Muscle layer of duodenum (tissue), 2 donors: ENCODE measurements around the gene INIP.

ENCODE experiments used
- H3K27ac ChIP-seq: one replicate; pipeline ENCODE4 v1.7.0; 2013; ENCODE audit warnings: mild to moderate bottlenecking, low read length
- H3K27me3 ChIP-seq: one replicate; pipeline ENCODE4 v1.7.0; 2013; ENCODE audit warnings: low read depth, mild to moderate bottlenecking, control low read depth, low read length
- H3K36me3 ChIP-seq, 2 donors: one replicate each; pipeline ENCODE4 v1.7.0; 2013; ENCODE audit warnings: low read length in 2 of 2, control low read depth in 1 of 2, mild to moderate bottlenecking in 1 of 2; ENCODE audit not compliant: insufficient read depth in 2 of 2, control insufficient read depth in 1 of 2
- H3K4me1 ChIP-seq, 2 donors: one replicate each; pipeline ENCODE4 v1.7.0; 2013; ENCODE audit warnings: low read length in 2 of 2, mild to moderate bottlenecking in 2 of 2, control low read depth in 1 of 2, moderate library complexity in 1 of 2; ENCODE audit not compliant: insufficient read depth in 2 of 2, control insufficient read depth in 1 of 2
- H3K4me3 ChIP-seq, 2 donors: one replicate each; pipeline ENCODE4 v1.7.0; 2013; ENCODE audit warnings: low read length in 2 of 2, low read depth in 1 of 2, mild to moderate bottlenecking in 1 of 2
- H3K9me3 ChIP-seq, 2 donors: one replicate each; pipeline ENCODE4 v1.7.0; 2013; ENCODE audit warnings: low read length in 2 of 2, control low read depth in 1 of 2, mild to moderate bottlenecking in 1 of 2; ENCODE audit not compliant: control insufficient read depth in 1 of 2
- donor health status: healthy.

The INIP gene

DNA sequence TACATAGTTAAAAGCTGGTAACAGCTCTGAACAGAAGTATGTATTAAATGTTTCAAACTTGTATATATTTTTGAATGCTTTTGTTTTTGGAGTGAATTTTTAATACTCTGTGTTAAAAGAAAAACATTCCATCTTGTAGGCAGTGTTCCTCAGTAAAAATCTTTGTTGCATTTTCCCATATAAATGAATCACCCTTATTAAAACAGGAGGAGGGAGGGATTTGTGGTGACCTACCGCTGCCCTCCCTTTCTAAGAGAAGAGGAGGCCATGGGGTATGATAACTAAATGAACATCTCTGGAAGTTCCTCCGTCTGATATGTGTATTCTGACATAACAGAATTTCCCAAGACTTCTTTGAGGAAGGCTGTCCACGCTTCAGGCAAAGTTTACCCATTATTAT lies 53.4 kb downstream of the INIP start:
- Histone ChIP-seq H3K9me3 (no peaks in the 10 kb centered on the region), H3K27ac (no peak overlapping the region), H3K4me1 (no peaks in the 10 kb centered on the region), H3K27me3 (no peaks in the 10 kb centered on the region), H3K4me3 (no peak overlapping the region), H3K36me3 (no peaks in the 10 kb centered on the region)

GRCh38 chr9:112663681-112664080 lies 54.2 kb downstream of the INIP start:
- Histone ChIP-seq H3K27me3 (no peaks in the 10 kb centered on the region), H3K4me3 (no peak overlapping the region), H3K4me1 (no peaks in the 10 kb centered on the region), H3K36me3 (no peaks in the 10 kb centered on the region), H3K27ac (no peak overlapping the region), H3K9me3 (no peaks in the 10 kb centered on the region)

DNA sequence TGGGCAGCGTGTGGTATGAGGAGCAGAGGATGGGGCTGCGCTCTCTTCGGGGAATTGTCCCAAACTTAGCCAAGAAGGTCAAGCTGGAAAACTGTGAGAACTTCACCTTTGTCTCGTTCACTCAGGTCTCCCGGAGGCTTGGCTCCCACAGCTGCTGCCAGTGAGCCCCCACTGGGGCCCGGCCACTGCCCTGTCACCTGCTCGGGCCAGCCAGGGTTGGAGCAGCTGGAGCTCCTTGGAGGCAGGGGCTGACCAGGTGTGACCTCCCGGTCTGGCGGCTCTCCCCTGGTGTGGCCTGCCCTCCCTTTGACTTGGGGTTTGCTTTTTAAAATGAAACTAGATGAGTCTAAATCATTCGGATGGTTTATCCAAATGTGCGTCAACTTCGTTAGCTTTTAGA lies 58.0 kb downstream of the INIP start:
- H3K4me3 ChIP-seq: no peak overlapping the region
- H3K36me3 ChIP-seq: no peaks in the 10 kb centered on the region
- no peaks in the 10 kb centered on the region for H3K27me3 ChIP-seq
- H3K9me3 ChIP-seq: no peaks in the 10 kb centered on the region
- H3K27ac ChIP-seq: no peak overlapping the region
- no peaks in the 10 kb centered on the region for H3K4me1 ChIP-seq

GRCh38 chr9:112655668-112656067 lies 62.2 kb downstream of the INIP start:
- H3K9me3 ChIP-seq: no peaks in the 10 kb centered on the region
- H3K36me3 ChIP-seq: no peaks in the 10 kb centered on the region
- H3K4me3 ChIP-seq: no peak overlapping the region
- H3K27me3 ChIP-seq: no peaks in the 10 kb centered on the region
- H3K27ac ChIP-seq: no peak overlapping the region
- H3K4me1 ChIP-seq: no peaks in the 10 kb centered on the region

DNA sequence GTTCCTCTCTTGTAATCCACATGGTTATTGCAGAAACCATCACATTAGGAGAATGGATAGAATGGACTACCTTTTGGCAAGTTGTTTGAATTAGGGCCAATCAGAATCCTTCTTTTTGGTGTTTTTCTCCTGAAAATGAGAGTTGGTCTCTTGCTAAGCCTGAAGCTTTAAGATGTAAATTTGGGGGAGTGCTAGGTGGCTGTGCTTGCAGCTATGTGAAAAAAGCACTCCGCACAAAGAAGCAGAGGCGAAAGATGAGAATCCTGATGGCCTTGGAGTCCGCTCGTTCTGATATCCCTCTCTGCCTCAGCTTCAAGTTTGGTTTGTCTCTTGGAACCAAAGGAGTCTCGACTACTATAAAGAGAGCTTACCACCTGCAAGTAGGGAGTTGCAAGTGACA lies 63.6 kb downstream of the INIP start:
- Histone ChIP-seq H3K4me1 (no peaks in the 10 kb centered on the region), H3K27me3 (no peaks in the 10 kb centered on the region), H3K9me3 (peaks cover 0 to 2% of the 10 kb centered on the region in 2 donors), H3K4me3 (no peak overlapping the region), H3K36me3 (no peaks in the 10 kb centered on the region), H3K27ac (no peak overlapping the region)

DNA sequence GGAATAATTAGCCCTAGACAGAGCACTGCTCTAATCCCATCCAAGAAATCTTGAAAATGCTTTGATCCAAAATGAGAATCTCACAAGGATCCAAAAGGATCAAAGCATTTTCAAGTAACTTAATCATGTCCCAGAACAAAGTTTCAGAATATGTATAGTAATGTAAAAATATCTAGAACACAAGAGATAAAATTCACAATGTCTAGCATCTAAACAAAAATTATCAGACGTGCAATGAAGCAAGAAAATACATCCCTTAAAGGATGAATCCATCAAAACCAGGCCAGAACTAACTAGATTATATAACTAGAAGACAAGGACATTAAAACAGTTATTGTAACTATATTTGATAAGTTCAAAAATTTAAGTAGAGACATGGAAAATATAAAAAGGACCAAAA lies 69.3 kb downstream of the INIP start:
- Histone ChIP-seq H3K4me1 (no peaks in the 10 kb centered on the region), H3K36me3 (peaks cover 0 to 19% of the 10 kb centered on the region in 2 donors), H3K4me3 (no peak overlapping the region), H3K27ac (no peak overlapping the region), H3K27me3 (no peaks in the 10 kb centered on the region), H3K9me3 (peaks cover 14 to 15% of the 10 kb centered on the region in 2 donors)

DNA sequence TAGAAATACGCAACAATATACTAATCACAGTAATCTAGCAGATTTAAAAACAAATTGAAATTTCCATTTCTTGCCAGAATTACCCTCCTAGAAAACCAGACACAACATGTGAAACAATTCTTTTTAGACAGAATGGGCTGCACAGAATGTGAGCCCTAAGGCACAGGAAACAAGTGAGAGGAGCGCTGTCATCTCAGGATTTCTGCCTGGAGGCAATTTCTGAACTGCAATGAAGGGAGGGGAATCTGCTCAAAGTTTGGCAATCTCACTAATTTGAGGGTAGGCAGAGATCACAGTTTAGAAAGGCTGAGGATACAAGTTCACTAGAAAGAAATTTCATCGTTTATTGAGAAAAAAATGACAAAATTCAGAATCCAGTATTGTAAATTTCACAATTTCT lies 70.3 kb downstream of the INIP start:
- Histone ChIP-seq H3K27ac (no peak overlapping the region), H3K9me3 (peaks cover 14 to 15% of the 10 kb centered on the region in 2 donors), H3K27me3 (no peaks in the 10 kb centered on the region), H3K4me3 (no peak overlapping the region), H3K36me3 (peaks cover 0 to 19% of the 10 kb centered on the region in 2 donors), H3K4me1 (no peaks in the 10 kb centered on the region)

DNA sequence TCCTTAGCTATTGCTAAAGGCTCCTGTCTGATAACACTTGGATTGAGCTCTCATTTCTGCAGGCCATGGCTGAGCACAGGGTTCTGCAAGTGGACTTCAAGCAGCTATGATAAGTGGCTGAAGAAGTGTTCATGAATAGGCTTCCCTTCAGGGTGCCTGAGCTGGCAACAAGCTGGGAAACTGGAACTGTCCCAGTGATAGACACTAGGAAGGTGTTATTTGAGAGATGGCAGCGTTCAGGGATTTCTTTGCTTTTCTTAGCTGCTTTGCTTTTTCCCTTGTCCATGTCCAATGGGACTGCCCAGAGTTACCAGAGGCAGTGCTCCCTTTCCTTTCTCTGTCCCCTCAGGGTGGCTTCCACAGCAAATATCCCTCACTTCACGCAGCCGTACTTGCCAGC lies 75.8 kb downstream of the INIP start:
- Histone ChIP-seq H3K9me3 (peaks cover 6 to 12% of the 10 kb centered on the region in 2 donors), H3K27me3 (no peaks in the 10 kb centered on the region), H3K4me1 (no peaks in the 10 kb centered on the region), H3K36me3 (peaks cover 0 to 9% of the 10 kb centered on the region in 2 donors), H3K4me3 (no peak overlapping the region), H3K27ac (no peak overlapping the region)

DNA sequence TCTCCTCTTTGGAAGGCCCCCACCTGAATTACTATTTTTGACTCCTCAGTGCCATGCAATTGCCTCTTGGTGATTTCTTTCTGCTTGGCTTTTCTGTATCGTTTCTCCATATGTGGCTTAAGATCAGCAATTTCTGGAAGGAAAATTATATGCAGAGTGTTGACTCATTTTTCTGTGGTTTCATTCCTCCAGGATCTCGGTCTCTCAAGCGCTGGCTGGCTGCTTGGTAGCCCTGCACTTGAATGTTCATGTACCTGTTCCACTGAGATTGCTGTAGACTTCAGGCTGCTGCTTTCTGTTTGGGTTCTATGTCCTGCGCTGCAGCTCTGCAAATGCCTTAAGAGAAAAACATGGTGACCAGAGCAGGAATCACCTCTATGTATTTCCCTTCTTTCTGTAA lies 77.6 kb downstream of the INIP start:
- Histone ChIP-seq H3K4me3 (no peak overlapping the region), H3K36me3 (no peaks in the 10 kb centered on the region), H3K9me3 (peaks cover 6 to 12% of the 10 kb centered on the region in 2 donors), H3K27ac (no peak overlapping the region), H3K27me3 (no peaks in the 10 kb centered on the region), H3K4me1 (no peaks in the 10 kb centered on the region)
